IPS DF 6.9 (cell line): Measurements from ENCODE around the gene PRODH.
"Not testable (repeated sequence)": the region's sequence is repeated elsewhere in the genome, so short reads cannot be mapped to it uniquely, and the experiment has no call there.

ENCODE experiments used
- DNase-seq: peaks from one replicate; pipeline ENCODE4 v3.0.0-alpha.2; 2013; ENCODE audit warnings: low read depth, low spot score
- H3K27ac ChIP-seq: one replicate; pipeline ENCODE4 v1.5.1; 2013; ENCODE audit warnings: low read length, control low read depth
- H3K27me3 ChIP-seq: 2 replicates; pipeline ENCODE4 v1.6.1; 2013; ENCODE audit warnings: mild to moderate bottlenecking, low read length; ENCODE audit not compliant: control insufficient read depth, insufficient read depth
- H3K36me3 ChIP-seq: 2 replicates; pipeline ENCODE4 v1.6.1; 2013; ENCODE audit warnings: low read length; ENCODE audit not compliant: control insufficient read depth, insufficient read depth
- H3K4me1 ChIP-seq: 2 replicates; pipeline ENCODE4 v1.6.1; 2013; ENCODE audit warnings: low read length; ENCODE audit not compliant: control insufficient read depth, insufficient read depth
- H3K4me3 ChIP-seq: 2 replicates; pipeline ENCODE4 v1.5.1; 2013; ENCODE audit warnings: mild to moderate bottlenecking, low read length
- H3K9me3 ChIP-seq: 2 replicates; pipeline ENCODE4 v1.6.1; 2013; ENCODE audit warnings: low read length, inconsistent platforms; ENCODE audit not compliant: control insufficient read depth, insufficient read depth
- WGBS: extraction: QIAGEN DNeasy Blood & Tissue Kit; methylation state at CpG from one replicate; pipeline ENCODE4 v1.1.7; 2013; ENCODE audit warnings: mixed read lengths, missing lambda C conversion rate; ENCODE audit not compliant: insufficient read length, insufficient coverage; 5-methylcytosine and 5-hydroxymethylcytosine counted together

PRODH gene

GRCh38 chr22:18927573-18927972 is 8.5 kb downstream of the PRODH start:
- H3K9me3 ChIP-seq = no peaks in the 10 kb centered on the region
- no CpG with 5 or more reads among the region's 5 CpGs for WGBS
- H3K27ac ChIP-seq = no peak overlapping the region
- no peak for DNase-seq
- no peaks in the 10 kb centered on the region for H3K27me3 ChIP-seq
- no peaks in the 10 kb centered on the region for H3K4me1 ChIP-seq
- no peak overlapping the region for H3K4me3 ChIP-seq
- H3K36me3 ChIP-seq = no peaks in the 10 kb centered on the region

GRCh38 chr22:18927020-18927419 is 9.1 kb downstream of the PRODH start:
- no peak overlapping the region for H3K27ac ChIP-seq
- H3K9me3 ChIP-seq = no peaks in the 10 kb centered on the region
- no CpG with 5 or more reads among the region's 4 CpGs for WGBS
- H3K27me3 ChIP-seq = no peaks in the 10 kb centered on the region
- no peaks in the 10 kb centered on the region for H3K36me3 ChIP-seq
- no peak overlapping the region for H3K4me3 ChIP-seq
- H3K4me1 ChIP-seq = no peaks in the 10 kb centered on the region
- DNase-seq = no peak

- Histone ChIP-seq H3K4me1 (no peaks in the 10 kb centered on the region), H3K36me3 (no peaks in the 10 kb centered on the region), H3K4me3 (no peak overlapping the region), H3K27ac (no peak overlapping the region), H3K27me3 (no peaks in the 10 kb centered on the region), H3K9me3 (no peaks in the 10 kb centered on the region)
- no CpG with 5 or more reads among the region's 20 CpGs for WGBS
- no peak for DNase-seq
These were observed 10.6 kb downstream of the PRODH start for GRCh38 chr22:18925368-18926064.

- no CpG with 5 or more reads among the region's 12 CpGs for WGBS
- not testable (repeated sequence) for H3K36me3 ChIP-seq, H3K4me3 ChIP-seq, H3K27me3 ChIP-seq, H3K9me3 ChIP-seq, H3K4me1 ChIP-seq, H3K27ac ChIP-seq, DNase-seq
These were observed 15.7 kb downstream of the PRODH start for GRCh38 chr22:18920257-18920902.

- not testable (repeated sequence) for H3K4me1 ChIP-seq, H3K27me3 ChIP-seq, H3K36me3 ChIP-seq, H3K27ac ChIP-seq, H3K4me3 ChIP-seq, DNase-seq, H3K9me3 ChIP-seq
- WGBS = no CpG with 5 or more reads among the region's 3 CpGs
These were observed 18.3 kb downstream of the PRODH start for GRCh38 chr22:18917818-18918217.

GRCh38 chr22:18915550-18915949 is 20.5 kb downstream of the PRODH start:
- not testable (repeated sequence) for H3K27me3 ChIP-seq, H3K9me3 ChIP-seq, DNase-seq, H3K27ac ChIP-seq, H3K36me3 ChIP-seq, H3K4me3 ChIP-seq, H3K4me1 ChIP-seq
- WGBS = no CpG with 5 or more reads among the region's 9 CpGs

- not testable (repeated sequence) for H3K27ac ChIP-seq, H3K36me3 ChIP-seq, DNase-seq, H3K27me3 ChIP-seq, H3K9me3 ChIP-seq, H3K4me3 ChIP-seq, H3K4me1 ChIP-seq
- WGBS = no CpG with 5 or more reads among the region's 10 CpGs
These were observed 21.5 kb downstream of the PRODH start for GRCh38 chr22:18914558-18914957.

- not testable (repeated sequence) for DNase-seq, H3K27ac ChIP-seq, H3K36me3 ChIP-seq, H3K4me1 ChIP-seq, H3K27me3 ChIP-seq, H3K9me3 ChIP-seq, H3K4me3 ChIP-seq
- WGBS = no CpG with 5 or more reads among the region's 10 CpGs
These were observed 23.7 kb downstream of the PRODH start for GRCh38 chr22:18912264-18912946.

GRCh38 chr22:18911535-18911934 is 24.6 kb downstream of the PRODH start:
- H3K9me3 ChIP-seq, H3K27ac ChIP-seq, H3K4me1 ChIP-seq, DNase-seq, H3K4me3 ChIP-seq, H3K36me3 ChIP-seq, H3K27me3 ChIP-seq: not testable (repeated sequence)
- WGBS = no CpG with 5 or more reads among the region's 2 CpGs

GRCh38 chr22:18909556-18909955 is 26.5 kb downstream of the PRODH start:
- Histone ChIP-seq H3K27ac (no peak overlapping the region), H3K4me3 (no peak overlapping the region), H3K36me3 (no peaks in the 10 kb centered on the region), H3K27me3 (no peaks in the 10 kb centered on the region), H3K9me3 (no peaks in the 10 kb centered on the region), H3K4me1 (no peaks in the 10 kb centered on the region)
- WGBS = no CpG with 5 or more reads among the region's 5 CpGs
- DNase-seq = no peak
